GM04504 (cell line): ENCODE measurements around the gene SEC16B.
A peak's percentile ranks its signal among the peaks of the same experiment; 100 is the strongest.
"Not testable (repeated sequence)": the region's sequence is repeated elsewhere in the genome, so short reads cannot be mapped to it uniquely, and the experiment has no call there.

ENCODE experiments used
- DNase-seq: peaks from one replicate; pipeline ENCODE4 v3.0.0-alpha.2; 2012; ENCODE audit warnings: low read depth

The SEC16B gene

GRCh38 chr1:177969825-177970371 is at the start of gene SEC16B:
SEC16B (minus strand) TSS chr1:177970058; CDS start chr1:177967981, 2,077 bp downstream.
- no peak for DNase-seq

GRCh38 chr1:178019622-178020021 is 49.8 kb upstream of the SEC16B start:
- no peak for DNase-seq

- DNase-seq, result no peak
These were observed 49.4 kb upstream of the SEC16B start for GRCh38 chr1:178019208-178019607.

- no peak for DNase-seq
These were observed 47.7 kb upstream of the SEC16B start for GRCh38 chr1:178017517-178017916.

- DNase-seq, result no peak
These were observed 42.1 kb upstream of the SEC16B start for GRCh38 chr1:178011864-178012503.

GRCh38 chr1:178011465-178011828 is 41.6 kb upstream of the SEC16B start:
- no peak for DNase-seq

- no peak for DNase-seq
These were observed 41.0 kb upstream of the SEC16B start for GRCh38 chr1:178010674-178011464.

- no peak for DNase-seq
These were observed 36.2 kb upstream of the SEC16B start for GRCh38 chr1:178006043-178006442.

GRCh38 chr1:178005450-178005849 is 35.6 kb upstream of the SEC16B start:
- no peak for DNase-seq

- peak; percentile 10 for DNase-seq
These were observed 35.1 kb upstream of the SEC16B start for GRCh38 chr1:178004926-178005391.

GRCh38 chr1:177998696-177999631 is 29.1 kb upstream of the SEC16B start:
- DNase-seq, result no peak

GRCh38 chr1:177996957-177997356 is 27.1 kb upstream of the SEC16B start:
- DNase-seq, result no peak

GRCh38 chr1:177995369-177995768 is 25.5 kb upstream of the SEC16B start:
- no peak for DNase-seq

GRCh38 chr1:177986281-177986680 is 16.4 kb upstream of the SEC16B start:
- DNase-seq, result not testable (repeated sequence)

GRCh38 chr1:177984761-177985160 is 14.9 kb upstream of the SEC16B start:
- no peak for DNase-seq

GRCh38 chr1:177984136-177984525 is 14.3 kb upstream of the SEC16B start:
- peak; percentile 88 for DNase-seq

GRCh38 chr1:177983482-177984135 is 13.8 kb upstream of the SEC16B start:
- DNase-seq, result no peak

- no peak for DNase-seq
These were observed 13.2 kb upstream of the SEC16B start for GRCh38 chr1:177983077-177983476.

- no peak for DNase-seq
These were observed 11.3 kb upstream of the SEC16B start for GRCh38 chr1:177981200-177981599.

GRCh38 chr1:177979272-177979671 is 9.4 kb upstream of the SEC16B start:
- no peak for DNase-seq

GRCh38 chr1:177978530-177978929 is 8.7 kb upstream of the SEC16B start:
- DNase-seq, result no peak

- DNase-seq, result no peak
These were observed 7.3 kb upstream of the SEC16B start for GRCh38 chr1:177977141-177977540.
